Measurements from ENCODE around the gene SAMMSON.

Gene SAMMSON

GRCh38 chr3:70049761-70050160 is 50.2 kb downstream of the SAMMSON start:
- DNase-seq (ENCODE audit: low spot score), result no peak
- no CpG with 5 or more reads among the region's 3 CpGs for WGBS, 2 donors (ENCODE audit: extremely low coverage in 2 of 2, insufficient read length in 2 of 2, insufficient replicate concordance in 1 of 2)
- Histone ChIP-seq H3K4me3 (ENCODE audit: low read length in 2 of 2) (no peak overlapping the region), H2AFZ (ENCODE audit: low read length) (no peak overlapping the region), H3K18ac (ENCODE audit: low read length) (no peak overlapping the region), H3K36me3 (replicated peaks in 1 of 2; ENCODE audit: control insufficient read depth in 2 of 2, insufficient read depth in 2 of 2, low read length in 2 of 2) (no peaks in the 10 kb centered on the region), H3K23ac (ENCODE audit: low read depth, low read length, poor library complexity) (no peak overlapping the region), H2BK15ac (ENCODE audit: low read length) (no peak overlapping the region), H3K4me1 (ENCODE audit: control insufficient read depth in 2 of 2, insufficient read depth in 1 of 2, low read depth in 1 of 2, low read length in 2 of 2) (peaks cover 0 to 1% of the 10 kb centered on the region in 2 donors), H3K9ac (ENCODE audit: low read depth, low read length, poor library complexity) (no peak overlapping the region), H3K27ac (replicated peaks; ENCODE audit: low read length) (no peak overlapping the region), H3K14ac (ENCODE audit: low read length) (no peak overlapping the region), H4K91ac (ENCODE audit: low read depth, low read length, poor library complexity) (no peak overlapping the region), H3K4me2 (ENCODE audit: insufficient read depth, low read length, poor library complexity, severe bottlenecking) (no peak overlapping the region), H2BK12ac (ENCODE audit: low read length) (no peak overlapping the region), H3K9me3 (replicated peaks in 1 of 2; ENCODE audit: control insufficient read depth in 2 of 2, insufficient read depth in 1 of 2, low read depth in 1 of 2, low read length in 2 of 2) (no peaks in the 10 kb centered on the region), H2BK5ac (ENCODE audit: low read length) (no peak overlapping the region), H4K8ac (ENCODE audit: low read depth, low read length) (no peak overlapping the region), H2BK120ac (ENCODE audit: low read depth, low read length) (no peak overlapping the region), H2AK5ac (ENCODE audit: low read depth, low read length) (no peak overlapping the region), H3K79me1 (ENCODE audit: low read depth, low read length) (no peaks in the 10 kb centered on the region), H3K4ac (ENCODE audit: low read length) (no peak overlapping the region), H3K27me3 (ENCODE audit: control insufficient read depth in 3 of 3, insufficient read depth in 3 of 3, low read depth in 1 of 3, low read length in 3 of 3) (peaks cover 0 to 2% (median 0%) of the 10 kb centered on the region in 3 experiments)

- Histone ChIP-seq H2BK120ac (ENCODE audit: low read depth, low read length) (no peak overlapping the region), H2BK5ac (ENCODE audit: low read length) (no peak overlapping the region), H2BK15ac (ENCODE audit: low read length) (no peak overlapping the region), H4K8ac (ENCODE audit: low read depth, low read length) (no peak overlapping the region), H3K36me3 (replicated peaks in 1 of 2; ENCODE audit: control insufficient read depth in 2 of 2, insufficient read depth in 2 of 2, low read length in 2 of 2) (no peaks in the 10 kb centered on the region), H4K91ac (ENCODE audit: low read depth, low read length, poor library complexity) (no peak overlapping the region), H3K9me3 (replicated peaks in 1 of 2; ENCODE audit: control insufficient read depth in 2 of 2, insufficient read depth in 1 of 2, low read depth in 1 of 2, low read length in 2 of 2) (no peaks in the 10 kb centered on the region), H3K79me1 (ENCODE audit: low read depth, low read length) (no peaks in the 10 kb centered on the region), H3K14ac (ENCODE audit: low read length) (no peak overlapping the region), H3K23ac (ENCODE audit: low read depth, low read length, poor library complexity) (no peak overlapping the region), H3K4me3 (ENCODE audit: low read length in 2 of 2) (no peak overlapping the region), H2AK5ac (ENCODE audit: low read depth, low read length) (no peak overlapping the region), H2BK12ac (ENCODE audit: low read length) (no peak overlapping the region), H3K27ac (replicated peaks; ENCODE audit: low read length) (no peak overlapping the region), H3K4me1 (ENCODE audit: control insufficient read depth in 2 of 2, insufficient read depth in 1 of 2, low read depth in 1 of 2, low read length in 2 of 2) (peaks cover 0 to 3% of the 10 kb centered on the region in 2 donors), H3K27me3 (ENCODE audit: control insufficient read depth in 3 of 3, insufficient read depth in 3 of 3, low read depth in 1 of 3, low read length in 3 of 3) (peaks cover 0 to 2% (median 0%) of the 10 kb centered on the region in 3 experiments), H3K9ac (ENCODE audit: low read depth, low read length, poor library complexity) (no peak overlapping the region), H3K18ac (ENCODE audit: low read length) (no peak overlapping the region), H3K4ac (ENCODE audit: low read length) (no peak overlapping the region), H3K4me2 (ENCODE audit: insufficient read depth, low read length, poor library complexity, severe bottlenecking) (no peak overlapping the region), H2AFZ (ENCODE audit: low read length) (no peak overlapping the region)
- WGBS, 2 donors (ENCODE audit: extremely low coverage in 2 of 2, insufficient read length in 2 of 2, insufficient replicate concordance in 1 of 2), result no CpG with 5 or more reads among the region's 1 CpG
- no peak for DNase-seq (ENCODE audit: low spot score)
Observed at GRCh38 chr3:70053293-70053692, 53.8 kb downstream of the SAMMSON start.

GRCh38 chr3:70056081-70056480 is 56.5 kb downstream of the SAMMSON start:
- Histone ChIP-seq H3K23ac (ENCODE audit: low read depth, low read length, poor library complexity) (no peak overlapping the region), H3K18ac (ENCODE audit: low read length) (no peak overlapping the region)
- no CpG with 5 or more reads among the region's 3 CpGs for WGBS, 2 donors (ENCODE audit: extremely low coverage in 2 of 2, insufficient read length in 2 of 2, insufficient replicate concordance in 1 of 2)

GRCh38 chr3:70057426-70057825 is 57.9 kb downstream of the SAMMSON start:
- Histone ChIP-seq H3K4me3 (ENCODE audit: low read length in 2 of 2) (no peak overlapping the region), H3K23ac (ENCODE audit: low read depth, low read length, poor library complexity) (no peak overlapping the region), H3K9ac (ENCODE audit: low read depth, low read length, poor library complexity) (no peak overlapping the region), H3K4me1 (ENCODE audit: control insufficient read depth in 2 of 2, insufficient read depth in 1 of 2, low read depth in 1 of 2, low read length in 2 of 2) (peaks cover 0 to 3% of the 10 kb centered on the region in 2 donors), H2BK15ac (ENCODE audit: low read length) (no peak overlapping the region), H3K27ac (replicated peaks; ENCODE audit: low read length) (no peak overlapping the region), H4K8ac (ENCODE audit: low read depth, low read length) (no peak overlapping the region), H3K9me3 (replicated peaks in 1 of 2; ENCODE audit: control insufficient read depth in 2 of 2, insufficient read depth in 1 of 2, low read depth in 1 of 2, low read length in 2 of 2) (no peaks in the 10 kb centered on the region), H2BK5ac (ENCODE audit: low read length) (no peak overlapping the region), H3K14ac (ENCODE audit: low read length) (no peak overlapping the region), H2BK12ac (ENCODE audit: low read length) (no peak overlapping the region), H2BK120ac (ENCODE audit: low read depth, low read length) (no peak overlapping the region), H3K4ac (ENCODE audit: low read length) (no peak overlapping the region), H3K79me1 (ENCODE audit: low read depth, low read length) (no peaks in the 10 kb centered on the region), H3K4me2 (ENCODE audit: insufficient read depth, low read length, poor library complexity, severe bottlenecking) (no peak overlapping the region), H2AK5ac (ENCODE audit: low read depth, low read length) (no peak overlapping the region), H3K18ac (ENCODE audit: low read length) (no peak overlapping the region), H4K91ac (ENCODE audit: low read depth, low read length, poor library complexity) (no peak overlapping the region), H2AFZ (ENCODE audit: low read length) (no peak overlapping the region), H3K27me3 (ENCODE audit: control insufficient read depth in 3 of 3, insufficient read depth in 3 of 3, low read depth in 1 of 3, low read length in 3 of 3) (peaks cover 0 to 2% (median 0%) of the 10 kb centered on the region in 3 experiments), H3K36me3 (replicated peaks in 1 of 2; ENCODE audit: control insufficient read depth in 2 of 2, insufficient read depth in 2 of 2, low read length in 2 of 2) (no peaks in the 10 kb centered on the region)
- no peak for DNase-seq (ENCODE audit: low spot score)
- no CpG with 5 or more reads among the region's 1 CpG for WGBS, 2 donors (ENCODE audit: extremely low coverage in 2 of 2, insufficient read length in 2 of 2, insufficient replicate concordance in 1 of 2)

More at GRCh38 chr3:70056081-70056480, 56.5 kb downstream of the SAMMSON start:
- no peak overlapping the region for H3K14ac ChIP-seq (ENCODE audit: low read length)
- peaks cover 0 to 2% (median 0%) of the 10 kb centered on the region in 3 experiments for H3K27me3 ChIP-seq (ENCODE audit: control insufficient read depth in 3 of 3, insufficient read depth in 3 of 3, low read depth in 1 of 3, low read length in 3 of 3)
- no peaks in the 10 kb centered on the region for H3K36me3 ChIP-seq (replicated peaks in 1 of 2; ENCODE audit: control insufficient read depth in 2 of 2, insufficient read depth in 2 of 2, low read length in 2 of 2)
- no peak overlapping the region for H3K27ac ChIP-seq (replicated peaks; ENCODE audit: low read length)
- H2BK5ac ChIP-seq (ENCODE audit: low read length), result no peak overlapping the region
- no peak overlapping the region for H4K8ac ChIP-seq (ENCODE audit: low read depth, low read length)
- H3K4ac ChIP-seq (ENCODE audit: low read length), result no peak overlapping the region
- H3K4me3 ChIP-seq (ENCODE audit: low read length in 2 of 2), result no peak overlapping the region
- H2BK120ac ChIP-seq (ENCODE audit: low read depth, low read length), result no peak overlapping the region
- H3K4me1 ChIP-seq (ENCODE audit: control insufficient read depth in 2 of 2, insufficient read depth in 1 of 2, low read depth in 1 of 2, low read length in 2 of 2), result peaks cover 0 to 3% of the 10 kb centered on the region in 2 donors
- no peak overlapping the region for H2AK5ac ChIP-seq (ENCODE audit: low read depth, low read length)
- H3K9me3 ChIP-seq (replicated peaks in 1 of 2; ENCODE audit: control insufficient read depth in 2 of 2, insufficient read depth in 1 of 2, low read depth in 1 of 2, low read length in 2 of 2), result no peaks in the 10 kb centered on the region
- H2BK12ac ChIP-seq (ENCODE audit: low read length), result no peak overlapping the region
- no peak overlapping the region for H3K4me2 ChIP-seq (ENCODE audit: insufficient read depth, low read length, poor library complexity, severe bottlenecking)
- no peak overlapping the region for H4K91ac ChIP-seq (ENCODE audit: low read depth, low read length, poor library complexity)
- DNase-seq (ENCODE audit: low spot score), result no peak
- H2AFZ ChIP-seq (ENCODE audit: low read length), result no peak overlapping the region
- H3K9ac ChIP-seq (ENCODE audit: low read depth, low read length, poor library complexity), result no peak overlapping the region
- no peak overlapping the region for H2BK15ac ChIP-seq (ENCODE audit: low read length)
- no peaks in the 10 kb centered on the region for H3K79me1 ChIP-seq (ENCODE audit: low read depth, low read length)
